Upper lobe of left lung (tissue), 4 donors: ENCODE results near the gene DGLUCY.

Experiments
- EP300 ChIP-seq, 4 donors: sonication (generic); formaldehyde crosslinking; IDR thresholded peaks; one replicate each; pipeline ENCODE4 v1.5.1; 2017; ENCODE audit warnings: antibody characterized with exemption in 4 of 4, control low read depth in 2 of 4
- POLR2A ChIP-seq, 4 donors: fragments of 450-650 bp; IDR thresholded peaks; one replicate each; pipeline ENCODE4 v1.5.1; 2016 to 2017; ENCODE audit warnings: antibody characterized with exemption in 4 of 4, mild to moderate bottlenecking in 2 of 4
- POLR2AphosphoS5 ChIP-seq, 2 donors: sonication (generic); formaldehyde crosslinking; IDR thresholded peaks; one replicate each; pipeline ENCODE4 v1.5.1; 2017; ENCODE audit warnings: antibody characterized with exemption in 2 of 2
- TF ChIP-seq, protein P1 (sequence below), 6 experiments: fragments of 450-650 bp in 4 of 6; fragments of 200-600 bp in 2 of 6; sonication (generic) in 2 of 6; IDR thresholded peaks; one replicate each; pipeline ENCODE4 v1.5.1; 2016 to 2019; ENCODE audit warnings: antibody characterized with exemption in 6 of 6

DNA sequence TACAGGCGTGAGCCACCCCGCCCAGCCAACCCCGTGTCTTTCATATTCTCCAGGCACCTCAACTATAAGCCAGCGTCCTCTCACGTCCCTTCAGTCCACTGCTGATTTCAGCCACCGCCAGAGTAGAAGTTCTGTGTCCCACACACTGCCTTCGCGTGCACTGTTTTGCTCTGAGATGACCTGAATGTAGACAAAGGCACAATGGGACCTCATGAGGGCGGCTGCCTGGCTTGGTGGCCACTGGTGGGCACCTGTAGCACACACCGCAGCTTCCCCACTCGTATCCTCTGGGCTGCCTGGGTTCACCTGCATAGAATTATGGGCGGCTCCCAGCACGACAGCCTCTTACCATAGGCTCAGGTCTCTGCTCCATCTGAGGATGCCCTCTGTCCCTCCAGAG, 73.4 kb downstream of the DGLUCY start:
- TF ChIP-seq, protein P1, sequence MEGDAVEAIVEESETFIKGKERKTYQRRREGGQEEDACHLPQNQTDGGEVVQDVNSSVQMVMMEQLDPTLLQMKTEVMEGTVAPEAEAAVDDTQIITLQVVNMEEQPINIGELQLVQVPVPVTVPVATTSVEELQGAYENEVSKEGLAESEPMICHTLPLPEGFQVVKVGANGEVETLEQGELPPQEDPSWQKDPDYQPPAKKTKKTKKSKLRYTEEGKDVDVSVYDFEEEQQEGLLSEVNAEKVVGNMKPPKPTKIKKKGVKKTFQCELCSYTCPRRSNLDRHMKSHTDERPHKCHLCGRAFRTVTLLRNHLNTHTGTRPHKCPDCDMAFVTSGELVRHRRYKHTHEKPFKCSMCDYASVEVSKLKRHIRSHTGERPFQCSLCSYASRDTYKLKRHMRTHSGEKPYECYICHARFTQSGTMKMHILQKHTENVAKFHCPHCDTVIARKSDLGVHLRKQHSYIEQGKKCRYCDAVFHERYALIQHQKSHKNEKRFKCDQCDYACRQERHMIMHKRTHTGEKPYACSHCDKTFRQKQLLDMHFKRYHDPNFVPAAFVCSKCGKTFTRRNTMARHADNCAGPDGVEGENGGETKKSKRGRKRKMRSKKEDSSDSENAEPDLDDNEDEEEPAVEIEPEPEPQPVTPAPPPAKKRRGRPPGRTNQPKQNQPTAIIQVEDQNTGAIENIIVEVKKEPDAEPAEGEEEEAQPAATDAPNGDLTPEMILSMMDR (IDR thresholded peaks at IDR 0.05) = no peak
- TF ChIP-seq POLR2A (IDR thresholded peaks at IDR 0.05) = no peak
- TF ChIP-seq EP300 (IDR thresholded peaks at IDR 0.05) = no peak
- TF ChIP-seq POLR2AphosphoS5 (IDR thresholded peaks at IDR 0.05) = no peak
